NCI-H82 treated with DMSO at 0.1 percent for 48 hours (cell line): ENCODE results near the gene ALAD.
"Not testable (repeated sequence)": the region's sequence is repeated elsewhere in the genome, so short reads cannot be mapped to it uniquely, and the experiment has no call there.

Source experiments
- DNase-seq: peaks from one replicate; lab custom pipeline; 2025; ENCODE audit not compliant: unreplicated experiment; lab: John Stamatoyannopoulos, UW

The ALAD gene

DNA sequence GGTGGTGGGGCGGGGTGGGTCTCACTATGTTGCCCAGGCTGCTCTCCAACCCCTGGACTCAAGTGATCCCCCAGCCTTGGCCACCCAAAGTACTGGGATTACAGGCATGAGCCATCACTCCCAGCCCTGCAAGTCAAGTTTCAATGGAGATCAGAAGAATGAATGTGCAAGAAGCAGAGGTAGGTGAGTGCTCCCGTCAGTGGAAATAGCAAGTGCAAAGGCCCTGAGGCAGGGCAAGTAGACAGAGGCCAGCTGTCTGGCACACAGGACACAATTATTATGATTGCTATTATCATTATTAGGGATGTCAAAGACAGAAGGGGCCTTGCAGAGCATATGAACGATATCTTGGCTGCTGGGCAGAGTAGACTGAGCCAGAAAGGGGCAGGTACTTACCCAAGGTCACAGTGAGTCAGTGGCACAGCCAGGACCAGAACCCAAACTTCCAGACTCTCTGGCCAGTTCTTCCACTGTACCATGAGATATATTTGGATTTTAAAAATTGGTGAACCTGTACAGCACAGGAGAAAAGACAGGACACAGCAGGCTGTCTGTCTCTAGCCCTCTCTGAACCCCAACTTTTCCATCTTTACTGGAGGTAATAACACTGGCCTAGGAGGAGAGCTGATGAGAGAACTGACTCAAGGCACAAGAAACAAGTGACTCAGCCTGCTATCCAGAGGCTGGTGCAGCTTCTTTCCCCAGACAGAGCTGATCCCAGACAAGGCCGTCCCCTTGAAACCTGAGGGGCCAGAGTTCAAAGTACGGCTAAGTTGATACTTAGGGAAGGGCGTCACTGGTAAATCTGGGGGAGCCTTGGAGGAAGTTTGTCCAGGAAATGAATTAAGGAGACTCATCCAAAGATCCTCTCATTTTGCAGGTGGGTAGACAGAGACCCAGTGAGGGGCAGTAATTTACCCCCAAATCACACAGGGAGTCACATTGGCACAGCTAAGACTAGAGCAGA is 25.7 kb downstream of the ALAD start:
- no peak for DNase-seq

DNA sequence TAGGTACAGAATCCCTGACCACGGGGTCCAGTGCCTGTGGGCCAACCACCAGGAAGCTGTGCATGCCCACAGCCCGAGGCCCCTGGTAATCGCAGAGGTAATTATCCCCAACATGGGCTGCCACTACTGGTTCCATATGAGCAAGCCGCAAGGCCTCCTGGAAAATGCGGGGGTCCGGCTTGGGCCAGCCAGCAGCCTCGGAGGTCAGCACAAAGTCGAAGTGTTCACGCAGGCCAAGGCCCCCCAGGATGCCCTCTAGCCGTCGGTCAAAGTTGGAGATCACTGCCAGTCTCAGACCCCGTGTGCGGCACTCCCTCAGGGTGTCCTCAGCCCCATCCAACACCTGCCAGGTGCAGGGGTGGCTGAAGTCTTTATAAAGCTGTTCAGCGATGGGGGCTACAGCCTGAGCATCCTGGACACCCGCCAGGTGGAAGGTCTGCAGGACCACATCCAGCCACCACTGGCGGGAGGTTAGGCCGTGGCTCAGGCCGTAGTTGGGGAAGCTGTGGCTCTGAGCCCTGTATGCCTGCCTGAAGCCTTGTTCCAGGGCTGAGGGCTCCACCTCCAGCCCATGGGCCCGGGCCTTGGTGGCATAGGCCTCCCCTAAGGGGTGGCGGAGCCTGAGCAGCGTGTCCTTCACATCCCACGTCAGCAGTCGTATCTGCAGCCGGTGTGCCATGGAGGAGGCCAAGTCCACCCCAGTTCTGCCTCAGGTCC is 27.2 kb downstream of the ALAD start:
- no peak for DNase-seq

DNA sequence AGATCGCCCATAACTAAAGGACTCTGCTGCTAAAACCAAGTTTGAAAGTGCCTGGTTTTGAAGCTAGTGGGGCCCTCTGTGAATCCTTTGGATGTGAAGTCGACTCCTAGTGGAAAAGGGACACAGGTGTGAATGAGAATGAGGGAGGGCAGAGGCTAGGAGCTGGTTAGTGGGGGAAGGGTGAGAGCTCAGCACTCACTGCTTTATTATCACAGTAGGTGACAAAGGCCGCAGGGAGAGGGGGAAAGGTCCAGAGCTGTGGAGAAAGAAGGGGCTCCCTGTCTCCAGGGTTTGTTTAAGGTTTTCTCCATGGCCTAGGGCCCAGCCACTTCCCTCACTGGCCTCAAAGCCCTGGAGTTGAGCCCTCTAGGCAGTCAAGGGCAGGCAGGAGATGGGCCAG is 27.8 kb downstream of the ALAD start:
- no peak for DNase-seq

DNA sequence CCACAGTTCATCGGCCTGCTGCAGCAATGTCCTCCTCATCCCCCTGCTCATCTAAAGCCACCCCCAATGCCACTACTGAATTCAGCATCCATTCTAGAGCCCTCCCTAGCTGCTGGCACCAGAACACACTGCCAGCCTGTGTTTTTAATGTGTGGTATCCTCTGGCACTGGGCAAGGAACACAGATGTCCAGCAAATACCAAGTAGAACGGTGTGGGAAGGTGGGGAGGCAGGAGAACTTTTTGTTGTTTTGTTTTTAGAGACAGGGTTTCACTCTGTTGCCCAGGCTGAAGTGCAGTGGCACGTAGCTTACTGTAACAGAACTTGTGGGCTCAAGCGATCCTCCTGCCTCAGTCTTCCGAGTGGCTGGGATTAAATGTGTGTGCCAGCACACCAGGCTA is 29.0 kb downstream of the ALAD start:
- DNase-seq: no peak

DNA sequence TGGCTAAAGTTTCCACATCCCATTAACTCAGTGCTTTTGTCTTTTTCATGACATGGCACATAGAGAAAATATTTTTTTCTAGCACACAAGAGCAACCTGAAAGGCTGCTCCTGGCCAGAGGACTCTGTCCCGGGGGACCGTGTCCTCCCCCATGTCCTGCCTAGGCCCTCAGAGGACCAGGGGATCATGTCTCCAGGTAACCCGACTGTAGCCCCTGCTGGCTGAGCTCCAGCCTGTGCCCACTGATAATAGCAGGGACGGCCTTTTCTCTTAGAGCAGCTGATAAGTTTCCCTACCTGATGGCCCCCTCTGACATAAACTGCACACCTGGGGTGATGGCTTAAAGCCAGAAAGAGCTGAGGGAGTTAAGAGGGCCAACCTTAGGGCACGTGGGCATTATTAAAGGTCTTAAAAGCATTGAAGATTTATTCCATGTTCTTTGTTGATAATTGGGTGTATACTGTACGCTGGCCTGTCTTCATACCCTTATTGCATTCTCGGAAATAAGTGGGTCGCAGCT is 30.2 kb downstream of the ALAD start:
- no peak for DNase-seq

DNA sequence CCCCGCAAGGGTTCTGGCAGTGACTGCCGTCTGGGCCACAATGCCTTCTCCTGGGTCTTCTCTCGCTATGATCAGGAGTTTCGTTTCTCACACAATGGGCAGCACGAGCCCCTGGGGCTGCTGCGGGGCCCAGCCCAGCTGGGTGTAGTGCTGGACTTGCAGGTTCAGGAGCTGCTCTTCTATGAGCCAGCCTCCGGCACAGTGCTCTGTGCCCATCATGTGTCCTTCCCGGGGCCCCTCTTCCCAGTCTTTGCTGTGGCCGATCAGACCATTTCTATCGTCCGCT is 31.3 kb downstream of the ALAD start:
- DNase-seq: no peak

DNA sequence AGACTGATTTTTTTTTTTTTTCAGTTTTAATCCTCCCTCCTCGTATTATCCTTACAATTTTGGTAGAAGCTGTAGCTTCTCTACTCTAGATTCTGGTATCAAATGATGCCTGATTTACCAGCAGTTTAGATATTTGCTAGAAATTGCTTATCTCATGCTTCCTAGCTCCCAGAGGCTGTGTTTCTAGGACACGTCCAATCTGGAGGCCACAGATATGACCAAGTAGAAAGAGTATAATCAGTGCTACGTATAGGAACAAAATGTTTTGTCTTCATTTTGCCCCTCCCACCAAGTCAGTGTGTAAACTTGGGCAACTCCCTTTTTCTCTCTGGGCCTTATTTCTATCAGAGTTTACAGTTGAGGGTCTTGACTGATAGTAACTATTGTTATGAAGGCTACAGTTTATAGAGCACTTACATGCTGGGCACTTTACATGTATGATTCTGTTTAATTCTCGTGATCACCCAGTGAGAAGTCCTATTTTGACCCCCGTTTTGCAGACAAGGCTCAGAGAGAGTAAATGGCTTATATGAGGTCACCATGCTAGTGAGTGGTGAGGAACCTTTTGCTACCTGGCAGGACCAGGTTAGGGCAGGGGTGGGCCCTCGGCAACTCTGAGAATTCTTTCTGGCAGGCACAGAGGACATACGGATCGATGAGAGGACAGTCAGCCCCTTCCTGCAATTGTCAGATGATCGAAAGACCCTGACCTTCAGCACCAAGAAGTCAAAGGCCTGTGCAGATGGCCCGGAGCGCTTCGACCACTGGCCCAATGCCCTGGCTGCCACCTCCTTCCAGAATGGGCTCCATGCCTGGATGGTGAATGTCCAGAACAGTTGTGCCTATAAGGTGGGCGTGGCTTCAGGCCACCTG is 31.9 kb downstream of the ALAD start:
- no peak for DNase-seq

DNA sequence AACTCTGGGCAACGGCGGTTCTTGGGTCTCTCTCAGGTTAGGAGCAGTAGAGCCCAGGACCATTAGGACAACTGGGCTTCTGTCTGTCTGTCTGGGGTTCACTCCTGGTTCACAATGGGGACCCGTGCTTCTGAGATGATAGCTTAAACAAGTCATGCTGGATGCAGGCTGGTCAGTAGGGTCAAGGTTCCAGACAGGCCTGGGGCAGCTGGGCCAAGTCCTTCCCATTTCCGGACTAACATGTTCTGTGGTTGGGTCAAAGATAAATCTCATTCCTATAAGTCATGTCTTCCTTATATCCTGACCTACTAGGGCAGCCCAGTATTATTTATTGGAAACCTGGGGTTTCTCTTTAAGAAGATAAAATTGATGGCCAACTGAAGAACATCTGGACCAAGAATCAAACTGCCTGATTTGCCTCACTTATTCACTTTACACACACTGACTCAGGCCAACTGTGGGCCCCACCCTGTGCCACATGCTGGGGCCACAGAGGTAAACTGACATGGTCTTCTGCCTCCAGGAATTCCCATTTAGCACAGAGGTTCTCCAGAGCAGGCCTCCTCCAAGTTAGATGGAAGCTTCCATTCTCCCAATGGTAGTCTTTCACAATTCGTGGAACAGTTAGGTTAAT is 32.6 kb downstream of the ALAD start:
- DNase-seq: no peak

DNA sequence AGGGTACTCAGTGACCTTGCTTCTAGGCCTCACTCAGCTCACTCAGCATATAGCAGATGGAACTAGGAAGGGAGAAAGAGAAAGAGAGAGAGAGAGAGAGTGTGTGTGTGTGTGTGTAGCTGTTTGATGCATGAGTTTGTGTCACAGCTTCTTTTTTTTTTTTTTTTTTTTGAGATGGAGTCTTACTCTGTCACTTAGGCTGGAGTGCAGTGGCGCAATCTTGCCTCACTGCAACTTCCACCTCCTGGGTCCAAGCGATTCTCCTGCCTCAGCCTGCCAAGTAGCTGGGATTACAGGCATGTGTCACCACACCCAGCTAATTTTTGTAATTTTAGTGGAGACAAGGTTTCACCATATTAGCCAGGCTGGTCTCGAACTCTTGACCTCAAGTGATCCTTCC is 35.4 kb downstream of the ALAD start:
- DNase-seq: not testable (repeated sequence)

DNA sequence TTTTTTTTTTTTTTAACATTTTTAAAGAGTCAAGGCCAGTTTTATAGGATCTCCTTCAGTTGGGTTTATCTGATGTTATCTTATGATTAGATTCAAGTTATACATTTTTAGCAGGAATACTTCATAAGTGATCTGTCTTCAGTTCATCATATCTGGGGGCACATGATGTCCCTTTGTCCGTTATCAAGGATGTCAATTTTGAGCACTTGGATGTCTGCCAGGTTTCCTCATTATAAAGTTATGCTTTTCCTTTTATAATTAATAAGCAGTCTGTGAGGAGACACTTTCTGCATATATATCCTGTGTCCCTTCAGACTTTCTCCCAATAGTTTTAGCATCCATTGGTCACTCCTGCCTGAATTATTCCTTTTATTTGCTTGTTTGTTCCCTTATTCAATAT is 36.1 kb downstream of the ALAD start:
- DNase-seq: no peak

DNA sequence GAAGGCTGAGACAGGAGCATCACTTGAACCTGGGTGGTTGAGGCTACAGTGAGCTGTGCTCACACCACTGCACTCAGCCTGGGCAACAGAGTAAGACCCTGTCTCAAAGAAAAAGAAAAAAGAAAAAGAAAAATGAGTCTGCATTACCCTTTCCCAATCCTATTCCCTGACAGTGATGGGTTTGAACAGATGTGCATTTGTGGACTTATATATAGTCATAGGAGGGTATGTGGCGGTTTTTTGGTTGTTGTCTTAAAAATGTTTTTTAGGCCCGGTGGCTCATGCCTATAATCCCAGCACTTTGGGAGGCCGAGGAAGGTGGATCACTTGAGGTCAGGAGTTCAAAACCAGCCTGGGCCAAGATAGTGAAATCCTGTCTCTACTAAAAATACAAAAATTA is 37.7 kb downstream of the ALAD start:
- DNase-seq: no peak

DNA sequence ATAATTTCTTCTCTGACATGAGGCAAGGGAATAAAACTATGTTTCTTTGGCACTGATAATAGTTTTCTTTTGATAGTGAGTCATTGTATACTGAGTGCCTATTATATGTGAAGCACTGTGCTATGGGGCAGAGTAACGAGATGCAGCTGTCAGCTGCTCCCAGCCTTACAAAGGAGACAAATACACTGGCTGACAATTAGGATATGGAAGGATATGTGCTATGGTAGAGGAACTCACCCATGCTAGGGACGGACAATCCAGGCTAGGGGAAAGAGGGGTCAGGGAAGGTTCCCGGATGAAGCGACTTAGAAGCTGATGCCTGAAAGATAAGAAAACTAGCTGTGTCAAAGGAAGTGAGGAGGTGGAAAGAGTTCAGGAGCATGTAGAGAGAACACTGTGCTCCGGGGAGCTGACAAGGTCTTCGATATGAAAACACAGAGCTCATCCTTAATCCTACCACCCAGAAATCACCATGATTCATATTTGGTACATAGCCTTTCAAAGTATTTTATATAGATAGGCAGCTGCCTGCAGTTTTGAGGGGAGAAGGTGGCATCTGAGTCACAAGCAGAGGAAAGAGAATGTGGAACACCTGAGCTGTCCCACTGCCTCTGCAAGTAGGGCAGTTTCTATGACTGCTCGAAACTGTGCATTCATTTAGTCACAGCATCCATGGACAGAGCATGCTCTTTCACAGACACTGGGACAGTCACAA is 39.6 kb downstream of the ALAD start:
- DNase-seq: no peak

DNA sequence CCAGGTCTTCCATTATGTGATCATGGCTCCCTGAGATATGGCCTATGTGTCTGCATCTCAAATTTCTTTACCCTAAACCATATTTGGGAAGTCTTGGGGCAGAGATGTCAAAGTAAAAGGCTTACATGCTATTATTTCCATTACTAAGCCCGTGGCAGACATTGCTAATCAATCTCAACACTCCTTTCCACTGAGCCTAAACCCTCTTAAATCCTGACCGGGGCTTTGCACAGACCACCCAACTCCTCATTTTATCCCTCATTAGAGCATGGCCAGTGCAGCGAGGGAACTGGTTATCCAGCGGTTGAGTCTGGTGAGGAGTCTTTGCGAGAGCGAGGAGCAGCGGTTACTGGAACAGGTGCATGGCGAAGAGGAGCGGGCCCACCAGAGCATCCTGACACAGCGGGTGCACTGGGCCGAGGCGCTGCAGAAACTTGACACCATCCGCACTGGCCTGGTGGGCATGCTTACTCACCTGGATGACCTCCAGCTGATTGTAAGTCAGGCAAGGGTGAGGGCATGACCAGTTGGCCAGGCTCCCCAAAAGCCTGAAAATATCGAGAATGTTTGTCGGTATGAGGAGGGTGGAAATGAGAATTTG is 40.7 kb downstream of the ALAD start:
- DNase-seq: no peak

DNA sequence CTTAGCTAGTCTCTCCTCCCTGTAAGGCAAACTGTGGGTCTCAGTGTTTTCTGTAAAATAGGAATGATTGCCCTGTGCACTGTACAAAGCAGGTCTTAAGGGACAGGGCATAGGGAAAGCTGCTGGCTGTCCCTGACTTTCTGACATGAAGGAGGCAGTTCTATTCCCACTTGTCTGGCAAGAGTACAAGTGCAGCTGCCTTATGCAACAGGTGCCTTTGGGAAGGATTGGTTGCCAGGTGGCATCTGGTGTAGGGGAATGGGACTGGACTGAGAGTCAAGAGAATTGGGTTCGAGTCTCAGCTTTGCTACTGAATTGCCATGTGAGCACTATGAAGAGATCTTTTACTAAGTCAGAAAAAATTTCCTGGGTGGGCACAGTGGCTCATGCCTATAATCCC is 41.7 kb downstream of the ALAD start:
- no peak for DNase-seq

DNA sequence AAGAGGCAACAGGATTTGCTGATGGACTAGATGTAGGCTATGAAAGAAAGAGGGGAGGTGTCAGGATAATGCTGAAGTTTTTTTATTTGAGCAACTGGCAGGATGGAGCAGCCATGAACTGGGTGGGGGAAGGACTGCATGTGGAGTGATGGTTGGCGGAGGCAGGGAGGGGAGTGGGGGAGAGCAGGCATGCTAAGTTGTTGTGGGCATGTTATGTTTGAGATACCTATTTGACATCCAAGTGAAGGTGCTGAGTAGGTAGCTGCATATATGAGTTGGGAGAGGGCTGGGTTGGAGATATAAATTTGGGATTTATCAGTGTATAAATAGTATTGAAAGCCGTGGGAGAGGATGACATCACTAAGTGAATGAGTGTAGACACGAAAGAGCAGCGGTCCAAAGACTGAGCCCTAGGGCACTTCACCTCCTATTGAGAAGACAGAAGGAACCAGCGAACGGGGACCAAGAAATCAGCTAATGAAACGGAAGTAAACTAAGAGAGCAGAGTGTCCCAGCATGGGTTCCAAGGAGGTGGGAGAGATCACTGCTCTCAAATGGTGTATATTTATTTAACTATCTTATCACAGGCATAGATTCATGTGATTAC is 44.3 kb downstream of the ALAD start:
- no peak for DNase-seq

DNA sequence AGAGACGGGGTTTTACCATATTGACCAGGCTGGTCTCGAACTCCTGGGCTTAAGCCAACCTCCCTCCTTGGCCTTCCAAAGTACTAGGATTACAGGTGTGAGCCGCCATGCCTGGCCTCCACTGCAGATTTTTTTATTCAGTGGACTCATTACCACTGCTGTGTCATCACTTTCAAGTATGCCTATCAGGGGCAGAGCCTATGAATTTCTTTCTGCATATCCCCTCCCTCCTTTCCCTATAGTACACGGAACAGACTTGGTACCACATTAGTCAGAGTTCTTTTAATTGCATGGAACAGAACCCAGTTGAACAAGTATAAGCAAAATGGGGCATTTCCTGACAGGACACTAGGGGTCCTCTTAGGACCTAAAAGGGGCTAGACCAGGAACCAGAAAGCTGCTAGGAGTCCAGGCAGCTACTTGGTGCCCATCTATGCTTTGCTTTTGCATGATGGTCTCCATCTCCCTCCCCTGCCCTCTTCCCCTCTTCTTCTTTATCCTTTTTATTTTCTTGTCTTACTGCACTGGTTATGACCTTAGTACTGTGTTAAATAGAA is 46.0 kb downstream of the ALAD start:
- no peak for DNase-seq

DNA sequence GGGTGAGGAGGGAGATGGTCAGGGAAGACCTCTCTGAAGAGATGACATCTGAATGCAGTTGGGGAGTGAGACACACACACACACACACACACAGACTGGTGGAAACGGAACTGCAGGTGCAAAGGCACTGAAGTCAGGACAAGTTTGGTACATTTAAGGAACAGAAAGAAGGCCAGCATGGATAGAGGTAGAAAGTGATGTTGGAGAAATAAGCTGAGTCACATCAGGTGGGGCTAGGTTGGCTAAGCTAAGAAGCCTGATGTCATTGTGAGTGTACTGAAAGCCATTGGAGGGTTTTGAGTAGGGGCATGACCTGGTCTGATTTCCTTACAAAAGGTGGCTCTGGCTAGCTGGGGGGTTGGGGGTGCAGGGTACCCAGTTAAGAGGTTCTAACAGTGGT is 48.7 kb downstream of the ALAD start:
- no peak for DNase-seq

DNA sequence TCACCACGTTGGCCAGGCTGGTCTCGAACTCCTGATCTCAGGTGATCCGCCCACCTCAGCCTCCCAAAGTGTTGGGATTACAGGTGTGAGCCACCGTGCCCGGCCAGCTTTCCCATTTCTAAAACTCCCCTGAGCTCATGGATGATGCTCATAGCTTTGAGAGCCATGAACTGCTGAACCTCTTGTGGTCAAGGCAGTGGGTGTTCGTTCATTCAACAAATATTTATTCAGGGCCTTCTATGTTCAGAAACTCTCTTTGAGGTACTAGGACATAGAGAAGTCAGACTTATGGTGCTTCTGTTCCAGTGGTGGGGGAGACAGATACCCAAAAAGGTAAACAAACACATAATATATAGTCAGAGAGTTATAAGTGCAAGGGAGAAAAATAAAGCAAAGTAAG is 49.1 kb downstream of the ALAD start:
- no peak for DNase-seq

DNA sequence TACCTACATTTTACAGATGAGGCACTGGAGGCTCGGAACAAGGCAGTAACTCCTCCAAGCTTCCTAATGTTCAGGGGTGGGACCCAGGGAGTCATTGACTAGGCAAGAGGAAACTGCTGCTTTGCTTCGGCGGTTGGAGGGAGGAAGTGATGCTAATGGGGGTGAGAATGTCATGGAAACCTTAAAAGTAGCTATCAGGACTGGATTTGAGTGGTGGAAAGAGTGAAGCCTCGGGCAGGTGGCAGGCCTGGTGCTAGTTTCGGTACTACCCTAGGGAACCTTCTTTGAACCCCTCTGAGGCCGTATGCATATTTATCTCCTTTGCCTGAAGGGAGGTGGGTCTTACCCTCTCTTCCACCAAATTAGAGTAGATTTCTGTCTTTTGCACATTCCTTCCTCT is 50.1 kb downstream of the ALAD start:
- no peak for DNase-seq
